OCI-LY1 (cell line): ENCODE data around the gene PEAR1.
A peak's percentile ranks its signal among the peaks of the same experiment; 100 is the strongest.

Source experiments
- H2AFZ ChIP-seq: fragments of 200-600 bp; sonication (generic), shearing (Covaris generic); 2 replicates; pipeline ENCODE4 v1.6.0; 2014; ENCODE audit warnings: antibody characterized with exemption, mild to moderate bottlenecking, low read length
- H3F3A ChIP-seq: fragments of 200-600 bp; sonication (generic), shearing (Covaris generic); 2 replicates; pipeline ENCODE4 v1.6.0; 2014; ENCODE audit warnings: mild to moderate bottlenecking, antibody characterized with exemption, low read length, moderate library complexity; ENCODE audit not compliant: insufficient read depth
- H3K27ac ChIP-seq: fragments of 200-600 bp; sonication (generic); 2 replicates; pipeline ENCODE4 v1.5.1; 2014; ENCODE audit warnings: low read length, mixed run types, mild to moderate bottlenecking, low read depth; ENCODE audit not compliant: poor library complexity, severe bottlenecking
- H3K27me3 ChIP-seq: fragments of 200-600 bp; sonication (generic); 2 replicates; pipeline ENCODE4 v1.6.0; 2014; ENCODE audit warnings: antibody characterized with exemption, mild to moderate bottlenecking, low read length, moderate library complexity; ENCODE audit not compliant: insufficient read depth
- H3K36me3 ChIP-seq: fragments of 200-600 bp; sonication (generic); 2 replicates; pipeline ENCODE4 v1.6.1; 2014; ENCODE audit warnings: mild to moderate bottlenecking, antibody characterized with exemption, low read length, moderate library complexity, mixed read lengths; ENCODE audit not compliant: insufficient read depth
- H3K4me1 ChIP-seq: fragments of 200-600 bp; sonication (generic); 2 replicates; pipeline ENCODE4 v1.5.1; 2014; ENCODE audit warnings: mild to moderate bottlenecking, low read length, moderate library complexity; ENCODE audit not compliant: insufficient read depth, severe bottlenecking
- H3K4me2 ChIP-seq: fragments of 200-600 bp; sonication (generic), shearing (Covaris generic); 2 replicates; pipeline ENCODE4 v1.6.1; 2014; ENCODE audit warnings: low read length
- H3K4me3 ChIP-seq: fragments of 200-600 bp; sonication (generic); 2 replicates; pipeline ENCODE4 v1.5.1; 2014; ENCODE audit warnings: low read length, low read depth, mild to moderate bottlenecking, mixed read lengths; ENCODE audit not compliant: poor library complexity, severe bottlenecking
- H3K79me2 ChIP-seq: fragments of 200-600 bp; shearing (Covaris generic); 2 replicates; pipeline ENCODE4 v1.6.1; 2016; ENCODE audit warnings: mixed run types, low read length, mixed read lengths; ENCODE audit not compliant: insufficient read depth
- H3K9ac ChIP-seq: fragments of 200-600 bp; sonication (generic), shearing (Covaris generic); 2 replicates; pipeline ENCODE4 v1.6.1; 2014; ENCODE audit warnings: mild to moderate bottlenecking, low read length, mixed read lengths
- H3K9me2 ChIP-seq: fragments of 200-600 bp; sonication (generic), shearing (Covaris generic); 2 replicates; pipeline ENCODE4 v1.6.1; 2014; ENCODE audit warnings: low read depth, mild to moderate bottlenecking, low read length, mixed read lengths
- H3K9me3 ChIP-seq: fragments of 200-600 bp; shearing (Covaris generic); 2 replicates; pipeline ENCODE4 v1.6.1; 2014; ENCODE audit warnings: low read length, mixed read lengths
- H4K20me1 ChIP-seq: fragments of 200-600 bp; sonication (generic), shearing (Covaris generic); 2 replicates; pipeline ENCODE4 v1.6.0; 2016; ENCODE audit warnings: mild to moderate bottlenecking, low read length; ENCODE audit not compliant: insufficient read depth
- EZH2 ChIP-seq: fragments of 200-600 bp; sonication (generic), shearing (Covaris generic); IDR thresholded peaks from 2 replicates; pipeline ENCODE4 v1.8.0; 2017; ENCODE audit warnings: borderline replicate concordance, mixed run types, mild to moderate bottlenecking, antibody characterized with exemption, low read length, moderate library complexity, mixed read lengths
- TF ChIP-seq, protein P1 (sequence below): fragments of 200-600 bp; sonication (generic), shearing (Covaris generic); IDR thresholded peaks from 2 replicates; pipeline ENCODE4 v1.5.1; 2017; ENCODE audit warnings: mild to moderate bottlenecking, antibody characterized with exemption, low read length, moderate library complexity, mixed read lengths

Gene PEAR1

DNA sequence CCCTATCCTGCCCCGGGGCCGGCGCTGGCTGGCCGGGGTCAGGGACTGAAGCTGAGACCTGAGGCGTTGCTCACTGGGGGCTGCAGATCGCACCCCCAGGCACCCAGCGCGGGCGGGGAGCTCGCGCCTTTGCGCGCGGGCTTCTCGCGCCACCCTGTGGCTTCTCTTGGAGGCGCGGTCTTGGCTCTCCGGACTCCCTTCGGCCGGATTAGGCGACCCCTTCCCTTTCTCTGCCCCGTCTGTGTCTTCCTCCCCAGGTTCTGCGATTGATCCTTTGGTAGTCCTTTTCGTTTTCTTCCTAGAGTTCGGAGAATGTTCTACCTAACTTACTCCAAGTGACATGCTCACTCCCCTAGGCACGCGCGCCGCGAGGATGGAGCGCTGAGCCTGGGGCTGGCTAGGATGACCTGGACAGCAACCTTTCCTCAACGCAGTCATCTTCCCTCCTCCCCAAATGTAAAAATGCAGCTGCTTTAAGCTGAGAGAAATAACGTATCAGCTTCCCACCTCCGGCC, 33.3 kb upstream of the PEAR1 start:
- Histone ChIP-seq H3K4me2 (peak overlapping the region; percentile 52; the same call in 1 of the 2 replicates), H3K9ac (no peak overlapping the region; the same call in 1 of the 2 replicates), H3K79me2 (no peaks in the 10 kb centered on the region), H3F3A (no peaks in the 10 kb centered on the region), H3K36me3 (no peaks in the 10 kb centered on the region), H3K27ac (no peak overlapping the region), H3K9me3 (no peaks in the 10 kb centered on the region), H4K20me1 (no peaks in the 10 kb centered on the region), H2AFZ (no peak overlapping the region), H3K4me3 (peak overlapping the region; percentile 44), H3K27me3 (0 out of 2 replicates have a peak, but pooled peaks cover 10% of the 10 kb centered on the region), H3K9me2 (no peaks in the 10 kb centered on the region), H3K4me1 (peaks cover 5% of the 10 kb centered on the region)
- TF ChIP-seq EZH2, result no peak
- TF ChIP-seq, protein P1, sequence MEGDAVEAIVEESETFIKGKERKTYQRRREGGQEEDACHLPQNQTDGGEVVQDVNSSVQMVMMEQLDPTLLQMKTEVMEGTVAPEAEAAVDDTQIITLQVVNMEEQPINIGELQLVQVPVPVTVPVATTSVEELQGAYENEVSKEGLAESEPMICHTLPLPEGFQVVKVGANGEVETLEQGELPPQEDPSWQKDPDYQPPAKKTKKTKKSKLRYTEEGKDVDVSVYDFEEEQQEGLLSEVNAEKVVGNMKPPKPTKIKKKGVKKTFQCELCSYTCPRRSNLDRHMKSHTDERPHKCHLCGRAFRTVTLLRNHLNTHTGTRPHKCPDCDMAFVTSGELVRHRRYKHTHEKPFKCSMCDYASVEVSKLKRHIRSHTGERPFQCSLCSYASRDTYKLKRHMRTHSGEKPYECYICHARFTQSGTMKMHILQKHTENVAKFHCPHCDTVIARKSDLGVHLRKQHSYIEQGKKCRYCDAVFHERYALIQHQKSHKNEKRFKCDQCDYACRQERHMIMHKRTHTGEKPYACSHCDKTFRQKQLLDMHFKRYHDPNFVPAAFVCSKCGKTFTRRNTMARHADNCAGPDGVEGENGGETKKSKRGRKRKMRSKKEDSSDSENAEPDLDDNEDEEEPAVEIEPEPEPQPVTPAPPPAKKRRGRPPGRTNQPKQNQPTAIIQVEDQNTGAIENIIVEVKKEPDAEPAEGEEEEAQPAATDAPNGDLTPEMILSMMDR, result peak; percentile 76

DNA sequence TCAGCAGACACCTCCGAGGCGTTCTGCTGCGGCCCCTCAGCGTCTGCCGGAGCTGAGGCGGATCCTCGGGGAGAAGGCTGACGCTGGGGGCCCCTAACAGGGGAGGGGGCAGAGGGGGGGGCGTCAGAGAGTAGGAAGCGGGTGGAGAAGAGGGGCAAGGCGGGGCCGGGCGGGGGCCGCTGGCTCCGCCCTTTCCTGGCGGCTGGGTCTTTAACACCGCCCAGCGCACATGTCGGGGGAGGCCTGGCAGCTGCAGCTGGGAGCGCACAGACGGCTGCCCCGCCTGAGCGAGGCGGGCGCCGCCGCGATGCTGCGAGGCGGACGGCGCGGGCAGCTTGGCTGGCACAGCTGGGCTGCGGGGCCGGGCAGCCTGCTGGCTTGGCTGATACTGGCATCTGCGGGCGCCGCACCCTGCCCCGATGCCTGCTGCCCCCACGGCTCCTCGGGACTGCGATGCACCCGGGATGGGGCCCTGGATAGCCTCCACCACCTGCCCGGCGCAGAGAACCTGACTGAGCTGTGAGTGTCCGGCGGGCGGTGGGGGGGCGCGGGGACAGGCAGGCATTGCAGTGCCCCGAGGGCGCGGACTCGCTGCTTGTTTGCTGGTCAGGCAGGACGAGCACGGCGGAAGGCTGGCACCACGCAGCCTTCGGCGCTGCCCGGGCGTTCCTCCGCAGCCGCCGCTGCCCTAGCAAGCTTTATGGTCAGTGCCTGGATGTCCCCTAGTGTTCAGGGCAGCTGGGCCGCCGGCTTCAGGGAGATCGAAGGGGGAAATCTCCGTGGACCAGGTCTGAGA, 32.7 kb upstream of the PEAR1 start, which contains the start of gene NTRK1:
TSS of gene NTRK1 (plus strand) at position 238 of the 796 bp plus-strand sequence. CDS start at position 308, 70 bp downstream.
- Histone ChIP-seq H3K4me2 (peak within 1 kb of the TSS; percentile 52; the same call in 1 of the 2 replicates), H3K27me3 (0 out of 2 replicates have a peak, but pooled peaks cover 10% of the 10 kb centered on the region), H3K9me2 (no peaks in the 10 kb centered on the region), H3K9ac (no peak within 1 kb of the TSS; the same call in 1 of the 2 replicates), H3K4me3 (peak within 1 kb of the TSS; percentile 44), H3K4me1 (peaks cover 5% of the 10 kb centered on the region), H2AFZ (no peak within 1 kb of the TSS), H3K9me3 (no peaks in the 10 kb centered on the region), H4K20me1 (no peaks in the 10 kb centered on the region), H3K36me3 (no peaks in the 10 kb centered on the region), H3K79me2 (no peaks in the 10 kb centered on the region), H3F3A (no peaks in the 10 kb centered on the region), H3K27ac (no peak within 1 kb of the TSS)
- TF ChIP-seq, protein P1, result no peak
- TF ChIP-seq EZH2, result no peak

DNA sequence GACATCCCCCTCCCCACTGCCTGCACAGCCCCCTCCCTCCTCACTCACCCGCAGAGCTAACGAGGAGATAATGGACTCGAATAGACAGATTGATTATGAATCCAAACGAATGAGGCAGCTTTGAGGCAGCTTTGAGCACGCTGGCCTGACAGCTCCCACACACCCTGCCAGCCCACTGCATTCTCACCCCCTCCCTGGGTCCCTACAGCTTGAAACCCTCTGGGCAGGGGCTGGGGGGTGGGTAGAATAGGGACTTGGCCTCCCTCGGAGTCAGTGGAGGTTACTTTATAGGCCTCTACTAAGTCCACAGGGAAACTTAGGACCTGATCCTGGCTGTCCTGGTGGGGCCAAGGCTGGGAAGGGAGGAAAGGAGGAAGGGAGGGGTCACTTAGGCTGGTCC, 30.9 kb upstream of the PEAR1 start:
- Histone ChIP-seq H3K79me2 (no peaks in the 10 kb centered on the region), H3K9me3 (no peaks in the 10 kb centered on the region), H3K27ac (no peak overlapping the region), H3K36me3 (no peaks in the 10 kb centered on the region), H2AFZ (no peak overlapping the region), H3K9me2 (no peaks in the 10 kb centered on the region), H3K9ac (no peak overlapping the region), H3K4me3 (no peak overlapping the region), H3K27me3 (0 out of 2 replicates have a peak, but pooled peaks cover 10% of the 10 kb centered on the region), H3K4me1 (peaks cover 5% of the 10 kb centered on the region), H3K4me2 (no peak overlapping the region), H4K20me1 (no peaks in the 10 kb centered on the region), H3F3A (no peaks in the 10 kb centered on the region)
- TF ChIP-seq, protein P1, result no peak
- TF ChIP-seq EZH2, result no peak
